Testis (tissue), 2 donors: ENCODE measurements around the gene IL17RA.

Source experiments
- CTCF ChIP-seq, 3 experiments: fragments of 450-650 bp in 2 of 3; fragments of 200-600 bp in 1 of 3; sonication (generic) in 1 of 3; IDR thresholded peaks; one replicate each; pipeline ENCODE4 v1.5.1; 2016 to 2019; ENCODE audit warnings: antibody characterized with exemption in 3 of 3, mild to moderate bottlenecking in 2 of 3, moderate library complexity in 1 of 3
- POLR2A ChIP-seq: fragments of 450-650 bp; IDR thresholded peaks from one replicate; pipeline ENCODE4 v1.6.1; 2017; ENCODE audit warnings: antibody characterized with exemption, mild to moderate bottlenecking, moderate library complexity

DNA sequence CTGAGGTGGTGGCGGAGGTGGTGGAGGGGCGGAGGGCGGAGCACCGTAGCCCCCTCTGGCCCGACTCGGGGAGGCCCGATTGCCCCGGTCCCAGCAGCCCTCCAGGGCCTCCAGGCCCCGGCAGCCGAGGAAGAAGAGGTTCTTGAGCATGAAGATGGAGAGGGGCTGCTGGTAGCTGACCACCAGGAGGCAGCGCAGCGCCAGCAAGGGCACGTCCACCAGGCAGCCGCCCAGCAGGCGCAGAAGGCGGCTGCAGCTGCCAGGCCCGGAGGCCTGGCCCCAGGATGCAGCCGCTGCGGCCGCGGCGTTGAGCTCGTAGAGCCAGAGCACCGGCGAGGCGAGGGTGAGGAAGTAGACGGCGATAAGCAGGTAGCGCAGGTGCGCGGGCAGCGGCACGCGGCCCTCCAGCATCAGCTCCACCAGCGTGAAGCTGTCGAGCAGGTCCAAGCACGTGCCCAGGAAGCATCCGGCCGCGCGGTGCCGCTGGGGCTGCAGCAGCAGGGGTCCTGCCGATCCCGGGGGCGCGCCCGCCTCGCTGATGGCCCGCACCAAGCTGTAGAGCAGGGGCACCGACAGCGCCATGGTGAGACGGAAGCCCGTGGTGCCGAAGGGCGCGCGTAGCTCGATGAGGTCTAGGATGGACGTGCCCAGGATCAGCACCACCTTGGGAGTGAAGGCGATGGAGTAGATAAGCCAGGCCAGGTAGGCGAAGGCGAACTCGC, 34.8 kb downstream of the IL17RA start:
- TF ChIP-seq POLR2A (no peak), CTCF (IDR thresholded peaks at IDR 0.05) (peak in 1 of 3 experiments; percentile 13)
